HepG2 (cell line): ENCODE results near the gene LZTR1. TPM values are rescaled to one million over a fixed set of nuclear protein-coding genes. Genes with fewer than 3 reads are reported as not detected.

Experiments used
- ATAC-seq: fragments of 200-7000 bp; cut with Tn5 transposase; 3 replicates; pipeline ENCODE4 v1.9.1; 2020; ENCODE audit warnings: mild to moderate bottlenecking, moderate library complexity
- BruUV-seq: library from RNA; stranded (reverse); fragments of 400-500 nt; replicated peaks from 2 replicates; lab custom pipeline; 2021; lab: Mats Ljungman, UMichigan
- CTCF ChIA-PET: fragments of 300-600 bp; formaldehyde crosslinking; extraction: SDS; loops from one replicate; lab custom pipeline; 2021; ENCODE audit warnings: low total read pairs, inconsistent platforms, low intra/inter-chr PET ratio; lab: Yijun Ruan, JAX
- POLR2A ChIA-PET: fragments of 350-600 bp; sonication (Branson Sonifier 250); formaldehyde crosslinking; loops from one replicate; lab custom pipeline; 2020; ENCODE audit warnings: antibody characterized with exemption, inconsistent platforms; lab: Yijun Ruan, JAX
- DNase-seq: peaks from one replicate; pipeline ENCODE4 v3.0.0-alpha.2; 2015; ENCODE audit warnings: low spot score
- FAIRE-seq: peaks from 3 replicates; lab custom pipeline; 2011; peaks lifted over from hg19 to GRCh38; lab: Jason Lieb, UNC
- H2AFZ ChIP-seq: one replicate; pipeline ENCODE4 v1.6.1; 2011; ENCODE audit warnings: low read length, inconsistent platforms
- H3K27ac ChIP-seq: fragments of 300-600 bp; 3 replicates; pipeline ENCODE4 v1.8.0; 2011; ENCODE audit warnings: mixed run types, mild to moderate bottlenecking, mixed read lengths, low read length, inconsistent platforms; ENCODE audit not compliant: insufficient read depth; ENCODE audit errors: extremely low read length
- H3K27me3 ChIP-seq, 2 experiments: fragments of 200-600 bp in 1 of 2; 2 replicates in 1 of 2; 3 replicates in 1 of 2; pipeline versions ENCODE4 v1.6.0 to v1.8.0; 2011; ENCODE audit warnings: low read length in 2 of 2, mild to moderate bottlenecking in 2 of 2, moderate library complexity in 2 of 2, inconsistent platforms in 1 of 2; ENCODE audit not compliant: insufficient read depth in 2 of 2, control insufficient read depth in 1 of 2
- H3K36me3 ChIP-seq, 2 experiments: fragments of 200-600 bp in 1 of 2; replicated peaks in 1 of 2; 2 replicates in 1 of 2; 3 replicates in 1 of 2; pipeline versions ENCODE4 v1.5.1 to v1.8.0; 2011; ENCODE audit warnings: low read length in 2 of 2, inconsistent platforms in 1 of 2; ENCODE audit not compliant: insufficient read depth in 2 of 2, control insufficient read depth in 1 of 2
- H3K4me1 ChIP-seq: 2 replicates; pipeline ENCODE4 v1.5.1; 2012; ENCODE audit warnings: low read length, inconsistent platforms; ENCODE audit not compliant: insufficient read depth
- H3K4me2 ChIP-seq: 2 replicates; pipeline ENCODE4 v1.6.0; 2011; ENCODE audit warnings: low read depth, low read length, inconsistent platforms
- H3K4me3 ChIP-seq, 3 experiments: fragments of 200-600 bp in 1 of 3; sonication (generic), shearing (Covaris generic) in 1 of 3; replicated peaks in 1 of 3; 2 replicates each; pipeline ENCODE4 v1.5.1; 2011 to 2016; ENCODE audit warnings: low read length in 3 of 3, inconsistent platforms in 2 of 3, low read depth in 2 of 3, mild to moderate bottlenecking in 2 of 3, control low read depth in 1 of 3, mixed read lengths in 1 of 3; ENCODE audit not compliant: insufficient read depth in 1 of 3
- H3K79me2 ChIP-seq: one replicate; pipeline ENCODE4 v1.6.1; 2011; ENCODE audit warnings: low read length, inconsistent platforms; ENCODE audit not compliant: insufficient read depth
- H3K9ac ChIP-seq: 2 replicates; pipeline ENCODE4 v1.6.0; 2011; ENCODE audit warnings: mild to moderate bottlenecking, low read depth, low read length, inconsistent platforms; ENCODE audit not compliant: insufficient read depth
- H3K9me3 ChIP-seq: 2 replicates; pipeline ENCODE4 v1.5.1; 2012; ENCODE audit warnings: mild to moderate bottlenecking, low read length
- H4K20me1 ChIP-seq: 2 replicates; pipeline ENCODE4 v1.6.0; 2011; ENCODE audit warnings: inconsistent platforms, mild to moderate bottlenecking, low read length, moderate library complexity; ENCODE audit not compliant: insufficient read depth
- FIP1L1 ChIP-seq: fragments of 200-400 bp; formaldehyde crosslinking; IDR thresholded peaks from 2 replicates; pipeline ENCODE4 v1.6.1; 2018; ENCODE audit warnings: low read depth, mild to moderate bottlenecking, low read length, moderate library complexity, borderline replicate concordance; ENCODE audit not compliant: insufficient read depth
- FOXM1 ChIP-seq: sonication (generic); formaldehyde crosslinking; IDR thresholded peaks from 2 replicates; pipeline ENCODE4 v1.5.0; 2020; ENCODE audit warnings: missing genetic modification reagents
- GATAD1 ChIP-seq: IDR thresholded peaks from 2 replicates; pipeline ENCODE4 v1.6.1; 2016; ENCODE audit warnings: missing genetic modification reagents, missing compliant biosample characterization
- HNF4A ChIP-seq: sonication (generic); formaldehyde crosslinking; IDR thresholded peaks from 2 replicates; pipeline ENCODE4 v1.4.0; 2020; ENCODE audit warnings: missing genetic modification reagents
- KLF15 ChIP-seq: sonication (generic); formaldehyde crosslinking; IDR thresholded peaks from 2 replicates; pipeline ENCODE4 v1.8.1; 2023; ENCODE audit warnings: borderline replicate concordance, mild to moderate bottlenecking, inconsistent platforms, missing genetic modification reagents, mixed read lengths
- MAX ChIP-seq: IDR thresholded peaks from 2 replicates; pipeline ENCODE4 v1.6.1; 2012; ENCODE audit warnings: inconsistent platforms
- PAX8 ChIP-seq: sonication (generic); formaldehyde crosslinking; IDR thresholded peaks from 2 replicates; pipeline ENCODE4 v1.8.0; 2022; ENCODE audit warnings: mild to moderate bottlenecking, missing genetic modification reagents, borderline replicate concordance
- PBX2 ChIP-seq: IDR thresholded peaks from 2 replicates; pipeline ENCODE4 v1.6.1; 2016; ENCODE audit warnings: control low read depth
- ZBTB33 ChIP-seq: sonication (generic); formaldehyde crosslinking; IDR thresholded peaks from 2 replicates; pipeline ENCODE4 v1.4.0; 2020; ENCODE audit warnings: missing genetic modification reagents
- ZBTB4 ChIP-seq: sonication (generic); formaldehyde crosslinking; IDR thresholded peaks from 2 replicates; pipeline ENCODE4 v1.4.0; 2020; ENCODE audit warnings: missing genetic modification reagents, mild to moderate bottlenecking, borderline replicate concordance
- ZBTB43 ChIP-seq: sonication (generic); formaldehyde crosslinking; conservative IDR thresholded peaks from 2 replicates; pipeline ENCODE4 v1.4.0; 2020; ENCODE audit warnings: missing genetic modification reagents
- ZNF207 ChIP-seq: fragments of 450-650 bp; IDR thresholded peaks from 2 replicates; pipeline ENCODE4 v1.6.1; 2016; ENCODE audit warnings: antibody characterized with exemption, borderline replicate concordance
- ZNF556 ChIP-seq: sonication (generic); formaldehyde crosslinking; IDR thresholded peaks from 2 replicates; pipeline ENCODE4 v1.4.0; 2020; ENCODE audit warnings: mild to moderate bottlenecking, missing genetic modification reagents, borderline replicate concordance
- ZNF720 ChIP-seq: sonication (generic); formaldehyde crosslinking; IDR thresholded peaks from 2 replicates; pipeline ENCODE4 v1.4.0; 2020; ENCODE audit warnings: missing genetic modification reagents
- WGBS: methylation state at CpG from one replicate; pipeline ENCODE4 v1.1.6; 2017; ENCODE audit warnings: low lambda C conversion rate; 5-methylcytosine and 5-hydroxymethylcytosine counted together
- in situ Hi-C: cut with HindIII; loops from 2 replicates; pipeline ENCODE4 v1.10.0; 2017; ENCODE audit warnings: low pct_unique_long_range_greater_than_20kb; ENCODE audit not compliant: extremely low pct_ligation_motif_present
- intact Hi-C: fragments of 100-400 bp; cut with micrococcal nuclease; formaldehyde crosslinking; loops from one replicate; pipeline ENCODE4 v1.10.0; 2022; ENCODE audit not compliant: unreplicated experiment
- polyA plus RNA-seq, 8 experiments: library from polyadenylated mRNA; depleted of rRNA in 3 of 8; stranded (reverse) in 7 of 8; unstranded in 1 of 8; fragments of >200 nt; fragmentation: Illumina TruSeq in 4 of 8; extraction: Trizol in 4 of 8; gene quantifications; 2 replicates each; pipeline versions ENCODE4 v1.2.1 to v1.2.3, GENCODE V29; 2011 to 2016; ENCODE audit warnings: low read depth in 4 of 8, missing spikeins in 1 of 8, mixed read lengths in 1 of 8; ENCODE audit not compliant: insufficient read depth in 1 of 8
- total RNA-seq, 5 experiments: library from RNA; depleted of rRNA; stranded (reverse); fragments of >200 nt; fragmentation: Illumina TruSeq; extraction: Trizol; gene quantifications; 2 replicates each; pipeline ENCODE4 v1.2.3, GENCODE V29; 2016; ENCODE audit warnings: low read depth in 1 of 5
- TF ChIP-seq, protein P1 (sequence below): sonication (generic); formaldehyde crosslinking; IDR thresholded peaks from 2 replicates; pipeline ENCODE4 v1.4.0; 2020; ENCODE audit warnings: missing genetic modification reagents

Gene LZTR1
- total and polyA plus RNA-seq, 2 of the 13 experiments (the other 11 are each of a cell fraction or from before 2014, with no cell fraction given) = 21.8 to 22.4 TPM

- Histone ChIP-seq H3K4me2 (no peak overlapping the region), H3K4me1 (peaks cover 13% of the 10 kb centered on the region), H3K27me3 (no peaks in the 10 kb centered on the region), H3K27ac (no peak overlapping the region), H3K9me3 (0 out of 2 replicates have a peak, but pooled peaks cover 4% of the 10 kb centered on the region), H3K79me2 (no peaks in the 10 kb centered on the region), H3K36me3 (no peaks in the 10 kb centered on the region), H3K4me3 (no peak overlapping the region), H3K9ac (no peak overlapping the region), H2AFZ (no peak overlapping the region), H4K20me1 (no peaks in the 10 kb centered on the region)
- intact Hi-C loops = no loop called here
- FAIRE-seq = no peak
- ATAC-seq = no peak
- ChIA-PET CTCF (no interaction called here), POLR2A (interaction anchor here (5.1 kb wide), 1 partner anchor 7 kb away, joined by 33 read pairs; the partner anchor contains the start of gene LZTR1)
- in situ Hi-C loops = no loop called here
- no peak for DNase-seq
- 84% methylated on average over 5 of the region's 16 CpGs for WGBS
- no TSS peak for BruUV-seq
- TF ChIP-seq FIP1L1 = no peak
- TF ChIP-seq ZBTB4 (CRISPR knock-in tag) = no peak
- TF ChIP-seq KLF15 (CRISPR knock-in tag) = no peak
- no peak for TF ChIP-seq ZBTB43 (CRISPR knock-in tag)
- no peak for TF ChIP-seq ZNF720 (CRISPR knock-in tag)
- TF ChIP-seq PAX8 (CRISPR knock-in tag) = no peak
- TF ChIP-seq GATAD1 (CRISPR knock-in tag) = no peak
- TF ChIP-seq, protein P1, sequence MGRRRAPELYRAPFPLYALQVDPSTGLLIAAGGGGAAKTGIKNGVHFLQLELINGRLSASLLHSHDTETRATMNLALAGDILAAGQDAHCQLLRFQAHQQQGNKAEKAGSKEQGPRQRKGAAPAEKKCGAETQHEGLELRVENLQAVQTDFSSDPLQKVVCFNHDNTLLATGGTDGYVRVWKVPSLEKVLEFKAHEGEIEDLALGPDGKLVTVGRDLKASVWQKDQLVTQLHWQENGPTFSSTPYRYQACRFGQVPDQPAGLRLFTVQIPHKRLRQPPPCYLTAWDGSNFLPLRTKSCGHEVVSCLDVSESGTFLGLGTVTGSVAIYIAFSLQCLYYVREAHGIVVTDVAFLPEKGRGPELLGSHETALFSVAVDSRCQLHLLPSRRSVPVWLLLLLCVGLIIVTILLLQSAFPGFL = no peak
- TF ChIP-seq HNF4A (CRISPR knock-in tag) = no peak
- no peak for TF ChIP-seq ZNF556 (CRISPR knock-in tag)
- no peak for TF ChIP-seq MAX
- TF ChIP-seq FOXM1 (CRISPR knock-in tag) = no peak
- TF ChIP-seq ZNF207 = no peak
- no peak for TF ChIP-seq ZBTB33 (CRISPR knock-in tag)
- no peak for TF ChIP-seq PBX2 (CRISPR knock-in tag)
Observed at GRCh38 chr22:20974336-20974955, 7.7 kb upstream of the LZTR1 start.
